Stimulated activated CD8-positive, alpha-beta memory T cell treated with anti-CD3 and anti-CD28 coated beads, Interleukin-12 subunit alpha, Interleukin-12 subunit beta, amount 100 ng/mL, for 24 hours (primary cell): ENCODE results near the gene TNFSF10.
"Not testable (repeated sequence)": the region's sequence is repeated elsewhere in the genome, so short reads cannot be mapped to it uniquely, and the experiment has no call there.

Source experiments
- DNase-seq: peaks from one replicate; pipeline ENCODE4 v3.0.0-alpha.2; 2020; ENCODE audit errors: extremely low read depth

The TNFSF10 gene

DNA sequence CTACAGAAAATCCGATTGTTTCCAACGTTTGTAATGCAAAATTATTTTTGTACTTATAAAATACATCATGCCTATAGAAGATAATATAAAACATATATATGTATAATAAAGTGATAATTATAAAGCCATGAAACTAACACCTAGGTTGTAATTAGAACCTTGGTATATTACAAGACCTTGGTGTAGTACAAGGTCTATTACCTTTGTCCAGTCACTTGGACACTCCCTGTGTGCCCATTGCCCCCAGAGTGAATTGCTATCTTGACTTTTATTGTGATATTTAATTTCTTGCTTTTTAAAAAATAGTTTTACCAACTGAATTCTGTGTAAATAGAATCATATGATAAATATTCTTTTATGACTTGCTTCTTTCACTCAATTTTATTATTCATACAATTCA lies 20.7 kb upstream of the TNFSF10 start:
- no peak for DNase-seq

DNA sequence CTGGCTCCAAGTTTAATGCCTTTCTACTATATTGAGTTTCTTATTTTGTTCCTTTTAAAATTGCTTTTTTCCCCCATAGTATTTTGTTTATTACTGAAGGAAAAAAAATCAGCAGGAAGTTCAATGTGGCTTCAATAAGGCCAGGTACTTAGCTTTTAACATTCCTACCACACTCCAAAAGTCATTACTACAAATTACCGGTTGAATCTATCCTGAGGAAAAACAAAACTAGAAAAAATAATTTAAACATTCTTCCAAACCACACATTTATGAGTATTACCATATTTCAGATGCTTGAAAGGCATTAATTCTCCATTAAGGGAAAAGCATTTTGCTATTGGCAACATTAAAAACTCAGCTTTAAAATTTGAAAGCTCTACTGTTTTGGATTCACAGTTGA lies 20.2 kb upstream of the TNFSF10 start:
- DNase-seq = no peak

DNA sequence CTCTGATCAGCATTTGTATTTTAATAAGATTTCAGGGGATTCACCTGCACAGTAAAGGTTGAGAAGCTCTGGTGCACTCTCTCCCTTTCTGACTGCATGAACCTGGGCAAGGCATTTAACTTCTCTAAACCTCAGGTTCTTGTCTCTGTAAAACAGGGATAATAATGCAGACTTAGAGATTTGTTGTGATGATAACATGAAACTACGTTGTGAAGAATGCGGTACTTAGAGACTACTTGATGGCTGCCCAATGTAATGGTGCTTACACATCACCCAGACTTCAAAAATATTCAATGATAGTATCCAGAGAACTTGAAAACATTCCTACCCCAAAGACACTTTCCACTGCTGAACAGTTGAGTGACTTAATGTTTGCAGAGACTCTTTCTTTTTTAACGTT lies 19.8 kb upstream of the TNFSF10 start:
- DNase-seq = no peak

DNA sequence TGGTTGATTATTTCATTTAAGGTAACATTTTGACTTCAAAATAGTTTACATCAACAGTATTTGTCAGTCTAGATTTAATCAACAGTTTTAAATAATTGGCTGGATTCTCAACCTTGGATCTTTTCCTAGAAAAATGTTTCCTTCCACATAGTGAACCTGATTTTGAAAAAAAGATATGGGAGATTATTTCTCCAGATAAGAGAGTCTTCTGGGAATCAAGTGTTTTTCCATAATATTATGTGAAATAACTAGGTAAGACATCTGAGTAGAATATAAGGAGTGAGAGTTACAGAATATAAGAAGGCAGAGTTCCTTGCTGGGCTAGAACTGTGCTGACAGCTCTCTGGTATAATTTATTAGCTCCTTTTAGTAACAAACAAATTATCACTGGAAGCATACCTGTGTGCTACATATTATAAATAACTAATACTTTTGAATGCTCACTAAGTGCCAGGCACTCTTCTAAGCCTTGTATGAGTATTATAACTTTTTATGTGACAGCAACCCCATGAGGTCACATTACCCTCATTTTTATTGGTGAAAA lies 18.8 kb upstream of the TNFSF10 start:
- no peak for DNase-seq

DNA sequence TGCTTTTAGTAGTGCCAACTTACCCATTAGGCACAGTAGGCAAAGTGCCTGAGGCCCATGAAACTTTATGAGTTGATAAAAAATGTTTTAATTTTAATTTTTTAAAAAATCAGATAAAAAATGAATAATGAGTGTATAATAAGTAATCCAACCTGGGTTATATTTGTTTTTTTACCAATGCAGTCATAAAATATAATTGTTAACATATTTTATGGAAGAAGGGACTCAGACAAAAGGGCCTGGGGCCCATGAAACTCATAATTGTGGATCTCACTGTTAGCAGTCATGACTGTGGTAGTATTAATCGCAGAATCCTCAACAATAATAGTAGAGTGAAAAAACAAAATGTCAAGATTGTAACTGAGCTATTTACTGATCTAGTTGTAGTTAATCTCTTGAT lies 16.8 kb upstream of the TNFSF10 start:
- DNase-seq = no peak

DNA sequence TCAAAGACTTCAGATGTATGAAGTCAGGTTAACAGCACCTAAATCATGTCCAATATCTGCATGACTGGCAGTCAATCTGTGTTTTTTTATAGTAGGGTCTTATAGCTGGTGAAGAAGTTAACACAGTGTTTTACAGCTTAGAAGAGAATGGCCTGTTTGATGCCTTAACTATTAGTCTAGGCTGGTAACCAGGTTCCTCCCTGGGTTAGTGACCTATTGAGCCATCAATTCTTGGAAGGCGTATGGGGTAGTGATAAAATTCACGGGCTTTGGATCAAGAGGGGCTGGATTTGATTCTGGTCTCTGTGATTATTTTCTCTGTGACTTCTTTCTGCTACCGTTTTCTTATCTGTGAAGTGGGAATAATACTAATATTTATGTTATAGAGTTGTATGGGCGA lies 16.0 kb upstream of the TNFSF10 start:
- no peak for DNase-seq

DNA sequence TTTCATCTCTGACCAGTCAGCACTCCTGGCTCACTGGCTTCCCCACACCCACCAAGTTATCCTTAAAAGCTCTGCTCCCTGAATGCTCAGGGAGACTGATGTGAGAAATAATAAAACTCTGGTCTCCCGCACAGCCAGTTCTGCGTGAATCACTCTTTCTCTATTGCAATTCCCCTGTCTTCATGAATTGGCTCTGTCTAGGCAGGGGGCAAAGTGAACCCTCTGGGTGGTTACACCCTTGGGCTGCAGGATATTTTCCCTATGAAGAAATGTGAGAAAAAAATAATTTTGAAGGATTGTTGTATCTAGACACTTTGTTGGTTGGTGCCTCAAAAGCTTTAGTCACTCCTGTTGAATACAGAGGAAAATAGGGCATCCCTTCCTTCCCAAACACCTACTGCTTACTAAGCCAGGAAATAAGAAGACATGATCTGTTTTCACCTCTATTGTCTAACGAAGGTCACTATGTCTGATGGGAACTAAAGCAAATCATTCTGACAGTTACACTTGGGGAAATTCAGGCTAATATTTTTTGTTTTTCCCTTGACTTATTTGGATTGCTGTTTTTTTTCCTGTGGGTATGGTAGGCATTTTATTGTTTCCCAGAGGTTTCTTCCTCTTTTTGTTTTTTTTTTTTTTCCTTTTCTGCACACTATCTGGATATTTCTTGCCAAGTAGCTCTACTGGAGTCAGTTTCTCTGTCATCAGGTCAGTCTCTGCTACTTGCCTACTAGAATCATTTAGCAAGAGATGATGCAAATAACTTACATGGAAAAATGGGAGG lies 15.3 kb upstream of the TNFSF10 start:
- DNase-seq = no peak

DNA sequence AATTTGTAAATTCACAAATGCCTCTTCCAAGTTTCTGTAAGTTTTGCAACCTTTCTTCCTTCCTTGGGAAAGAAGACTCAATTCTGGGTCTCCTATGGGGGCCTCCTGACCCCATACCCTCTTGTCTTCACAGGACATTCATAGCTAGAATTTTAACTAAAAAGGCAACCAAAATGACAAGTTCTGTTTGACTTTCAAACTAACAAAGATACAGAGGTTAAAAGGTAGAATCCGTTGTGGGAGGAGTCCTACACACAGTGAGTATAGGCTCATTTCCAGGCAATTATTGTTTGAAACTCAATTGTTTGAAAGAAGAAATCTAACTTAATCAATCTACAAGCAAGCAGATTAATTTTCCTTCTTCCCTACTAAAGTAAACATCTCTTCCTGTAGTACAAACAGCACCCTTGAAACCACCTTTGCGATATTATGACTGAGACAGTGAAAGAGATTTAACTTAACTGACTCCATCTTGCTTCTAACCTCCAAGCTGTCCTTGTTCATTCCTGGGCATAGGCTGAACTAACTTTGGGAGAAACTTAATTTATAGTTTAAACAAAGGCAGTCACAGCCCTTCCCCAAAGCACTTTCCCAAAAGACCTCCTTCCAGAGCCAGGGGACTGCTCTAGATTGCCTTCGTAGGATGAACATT lies 14.4 kb upstream of the TNFSF10 start:
- DNase-seq = no peak

GRCh38 chr3:172536993-172537419 lies 13.8 kb upstream of the TNFSF10 start:
- DNase-seq = no peak

GRCh38 chr3:172536505-172536904 lies 13.3 kb upstream of the TNFSF10 start:
- no peak for DNase-seq

DNA sequence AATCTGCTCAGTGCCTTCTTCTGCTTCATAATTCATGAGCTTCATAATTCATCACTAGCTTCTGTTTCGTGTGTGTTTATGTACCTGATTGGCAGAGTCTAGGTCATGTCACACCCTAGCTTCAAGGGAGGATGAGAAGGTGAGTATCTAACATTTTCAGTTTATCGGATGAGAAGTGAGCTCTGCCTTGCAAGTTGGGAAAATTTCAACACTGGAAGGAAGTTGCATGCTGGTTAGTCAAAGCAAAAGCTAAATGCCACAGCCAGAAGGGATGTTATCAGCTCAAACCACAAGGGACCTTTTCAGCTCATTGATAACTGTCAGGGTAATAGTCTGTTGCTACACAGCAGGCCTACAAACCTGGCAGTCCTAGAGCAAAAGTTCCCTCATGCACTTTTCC lies 7.3 kb upstream of the TNFSF10 start:
- no peak for DNase-seq

DNA sequence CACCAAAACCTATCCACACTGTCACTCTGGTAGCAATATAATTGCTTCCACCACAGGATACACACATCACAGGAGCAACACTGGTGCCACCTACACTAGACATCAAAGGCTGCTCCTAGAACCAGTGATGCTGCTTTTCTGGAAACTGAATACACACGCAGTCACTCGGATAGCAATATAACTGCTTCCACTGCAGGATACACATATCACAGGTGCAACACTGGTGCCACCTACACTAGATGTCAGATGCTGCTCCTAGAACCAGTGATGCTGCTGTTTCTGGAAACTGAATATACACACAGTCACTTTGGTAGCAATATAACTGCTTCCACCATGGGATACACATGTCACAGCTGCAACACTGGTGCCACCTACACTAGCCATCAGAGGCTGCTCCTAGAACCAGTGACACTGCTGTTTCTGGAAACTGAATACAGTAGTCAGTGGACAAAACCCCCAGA lies 6.9 kb upstream of the TNFSF10 start:
- no peak for DNase-seq

GRCh38 chr3:172528677-172529076 lies 5.4 kb upstream of the TNFSF10 start:
- no peak for DNase-seq

DNA sequence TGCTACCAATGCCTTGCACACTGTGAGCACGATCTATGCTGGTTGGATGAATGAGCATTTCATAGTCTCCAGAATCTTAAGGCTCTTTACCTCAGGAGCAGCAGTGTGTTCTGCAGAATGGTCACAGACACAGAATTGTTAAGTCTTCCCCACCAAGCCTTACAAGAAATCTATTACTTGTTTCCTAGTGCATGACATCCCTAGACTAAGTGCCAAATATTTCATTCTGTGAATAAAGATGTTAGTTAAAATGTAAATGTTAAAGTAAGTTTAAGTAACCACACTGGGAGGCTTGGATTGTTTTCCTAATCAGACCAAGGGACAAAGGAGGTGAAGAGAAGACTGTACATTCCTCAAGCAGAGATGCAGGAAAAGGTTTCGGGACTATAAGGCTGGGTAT lies 4.1 kb upstream of the TNFSF10 start:
- no peak for DNase-seq

- DNase-seq = no peak
Measured at GRCh38 chr3:172525116-172525613, 1.9 kb upstream of the TNFSF10 start.

GRCh38 chr3:172524611-172525010 lies 1.4 kb upstream of the TNFSF10 start:
- DNase-seq = no peak

- DNase-seq = not testable (repeated sequence)
Measured at GRCh38 chr3:172521837-172522726, 1.1 kb downstream of the TNFSF10 start.

DNA sequence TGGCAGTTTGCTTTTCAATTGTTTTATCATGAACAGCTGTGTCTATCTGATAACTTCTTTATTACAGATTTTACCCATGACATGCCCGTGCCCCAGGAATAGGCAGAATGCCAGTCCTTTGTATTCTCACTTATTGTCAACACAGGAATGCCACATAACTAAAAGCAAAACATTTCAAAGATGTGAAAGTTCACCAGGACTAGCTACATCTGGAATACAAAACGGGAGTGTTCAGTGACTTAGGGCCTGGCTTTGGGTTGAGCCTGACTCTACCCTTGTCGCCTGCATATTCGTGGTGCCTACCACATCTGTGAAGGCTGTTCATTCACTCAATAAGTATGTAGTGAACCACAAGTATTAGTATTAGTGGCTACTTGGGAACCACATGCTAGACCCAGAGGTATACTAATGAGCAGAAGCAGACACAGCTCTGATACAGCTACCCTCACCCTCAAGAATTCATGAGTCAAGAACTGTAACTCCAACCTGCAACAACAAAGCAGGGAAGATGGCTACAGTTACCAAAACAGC lies 2.9 kb downstream of the TNFSF10 start:
- no peak for DNase-seq

- no peak for DNase-seq
Measured at GRCh38 chr3:172519740-172520139, 3.5 kb downstream of the TNFSF10 start.

GRCh38 chr3:172518929-172519640 lies 4.1 kb downstream of the TNFSF10 start:
- DNase-seq = no peak

DNA sequence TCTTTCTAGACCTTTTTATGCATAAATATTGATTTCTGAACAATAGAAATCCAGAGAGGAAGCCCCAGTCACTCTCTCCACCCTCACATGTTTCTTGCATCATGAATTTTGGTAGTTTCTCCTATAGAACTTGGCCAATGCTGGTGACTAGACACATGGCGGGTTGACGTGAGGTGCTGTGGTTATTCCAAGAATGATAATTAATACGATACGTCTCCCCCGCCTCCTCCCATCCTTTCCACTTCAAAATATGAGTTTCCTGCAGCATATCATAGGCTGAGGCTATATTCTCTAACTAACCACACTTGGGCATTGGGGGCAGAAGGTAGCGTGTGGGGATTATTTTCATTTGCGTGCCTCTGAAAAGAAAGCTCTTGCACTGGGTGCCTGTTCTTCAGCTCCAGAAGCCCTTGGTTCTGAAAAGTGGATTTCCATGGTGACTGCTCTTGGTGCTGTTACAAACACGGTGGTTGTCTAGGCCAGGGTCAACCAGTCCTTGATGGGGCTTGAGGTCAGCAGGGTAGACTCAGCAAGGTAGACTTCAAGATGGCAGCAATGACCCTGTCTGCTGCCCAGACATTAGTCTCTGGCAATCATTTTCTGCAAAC lies 5.3 kb downstream of the TNFSF10 start:
- no peak for DNase-seq
